WERI-Rb-1 (cell line): ENCODE data around the gene IL1RL2.

Experiments
- DNase-seq: peaks from one replicate; pipeline ENCODE4 v3.0.0-alpha.2; 2020
- H3K27ac ChIP-seq: fragments of 250-450 bp; sonication (Bioruptor Pico); 2 replicates; pipeline ENCODE4 v1.5.1; 2020; ENCODE audit warnings: mild to moderate bottlenecking, moderate library complexity
- H3K27me3 ChIP-seq: fragments of 250-450 bp; sonication (Bioruptor Pico); 2 replicates; pipeline ENCODE4 v1.5.1; 2021; ENCODE audit warnings: mild to moderate bottlenecking, low read depth, moderate library complexity; ENCODE audit not compliant: insufficient read depth, severe bottlenecking
- H3K36me3 ChIP-seq: fragments of 250-450 bp; sonication (Bioruptor Pico); 2 replicates; pipeline ENCODE4 v1.5.1; 2020; ENCODE audit warnings: mild to moderate bottlenecking, moderate library complexity
- H3K4me3 ChIP-seq: 2 replicates; pipeline ENCODE4 v1.5.1; 2011; ENCODE audit warnings: low read depth, mild to moderate bottlenecking, control low read depth, low read length
- H3K9me3 ChIP-seq: fragments of 250-450 bp; sonication (Bioruptor Pico); 2 replicates; pipeline ENCODE4 v1.5.1; 2021; ENCODE audit warnings: mild to moderate bottlenecking, moderate library complexity; ENCODE audit not compliant: severe bottlenecking
- CTCF ChIP-seq: IDR thresholded peaks from 2 replicates; pipeline ENCODE4 v1.5.1; 2011; ENCODE audit warnings: low read depth, mild to moderate bottlenecking, control low read depth, inconsistent platforms, low read length

Gene IL1RL2

GRCh38 chr2:102267774-102268173, 81.0 kb downstream of the IL1RL2 start:
- H3K27me3 ChIP-seq: peaks cover 72% of the 10 kb centered on the region
- H3K9me3 ChIP-seq: no peaks in the 10 kb centered on the region
- H3K36me3 ChIP-seq: no peaks in the 10 kb centered on the region
- H3K4me3 ChIP-seq: no peak overlapping the region
- DNase-seq: no peak
- no peak overlapping the region for H3K27ac ChIP-seq
- no peak for TF ChIP-seq CTCF

- peaks cover 72% of the 10 kb centered on the region for H3K27me3 ChIP-seq
- no peak overlapping the region for H3K27ac ChIP-seq
- H3K9me3 ChIP-seq: no peaks in the 10 kb centered on the region
- H3K36me3 ChIP-seq: no peaks in the 10 kb centered on the region
- no peak overlapping the region for H3K4me3 ChIP-seq
- DNase-seq: no peak
- TF ChIP-seq CTCF: no peak
Measured at GRCh38 chr2:102268510-102269199, 81.8 kb downstream of the IL1RL2 start.

- no peak for DNase-seq
- Histone ChIP-seq H3K4me3 (no peak overlapping the region), H3K9me3 (no peaks in the 10 kb centered on the region), H3K36me3 (no peaks in the 10 kb centered on the region), H3K27ac (no peak overlapping the region), H3K27me3 (peaks cover 70% of the 10 kb centered on the region)
- TF ChIP-seq CTCF: no peak
Measured at GRCh38 chr2:102269200-102269524, 82.3 kb downstream of the IL1RL2 start.

- Histone ChIP-seq H3K27ac (no peak overlapping the region), H3K27me3 (peaks cover 50% of the 10 kb centered on the region), H3K4me3 (no peak overlapping the region), H3K9me3 (no peaks in the 10 kb centered on the region), H3K36me3 (no peaks in the 10 kb centered on the region)
- no peak for DNase-seq
- TF ChIP-seq CTCF: no peak
Measured at GRCh38 chr2:102271844-102272243, 85.0 kb downstream of the IL1RL2 start.

- no peak overlapping the region for H3K27ac ChIP-seq
Measured at GRCh38 chr2:102273619-102274211, 86.9 kb downstream of the IL1RL2 start.

More at GRCh38 chr2:102273619-102274211, 86.9 kb downstream of the IL1RL2 start:
- TF ChIP-seq CTCF: no peak
- H3K4me3 ChIP-seq: no peak overlapping the region
- H3K9me3 ChIP-seq: no peaks in the 10 kb centered on the region
- DNase-seq: no peak
- H3K27me3 ChIP-seq: peaks cover 39% of the 10 kb centered on the region
- H3K36me3 ChIP-seq: no peaks in the 10 kb centered on the region
